Measurements from ENCODE around the gene NTNG2.

NTNG2 gene

GRCh38 chr9:132231019-132231701, 69.3 kb downstream of the NTNG2 start:
- Histone ChIP-seq H3K9me3 (ENCODE audit: control insufficient read depth in 2 of 2, low read length in 2 of 2) (no peaks in the 10 kb centered on the region), H3K4me1 (ENCODE audit: control insufficient read depth in 2 of 2, insufficient read depth in 2 of 2, low read length in 2 of 2) (no peaks in the 10 kb centered on the region), H3K4me3 (ENCODE audit: low read length in 2 of 2) (no peak overlapping the region), H3K9ac (ENCODE audit: low read depth in 1 of 2, low read length in 2 of 2) (no peak overlapping the region), H3K27me3 (ENCODE audit: control insufficient read depth in 2 of 2, insufficient read depth in 2 of 2, low read length in 2 of 2) (peaks cover 0 to 5% of the 10 kb centered on the region in 2 donors), H3K36me3 (ENCODE audit: control insufficient read depth in 2 of 2, insufficient read depth in 2 of 2, low read length in 2 of 2) (no peaks in the 10 kb centered on the region), H3K27ac (ENCODE audit: low read depth in 2 of 2, low read length in 2 of 2) (no peak overlapping the region)

GRCh38 chr9:132232522-132232921, 70.7 kb downstream of the NTNG2 start:
- Histone ChIP-seq H3K9ac (ENCODE audit: low read depth in 1 of 2, low read length in 2 of 2) (no peak overlapping the region), H3K9me3 (ENCODE audit: control insufficient read depth in 2 of 2, low read length in 2 of 2) (no peaks in the 10 kb centered on the region), H3K27me3 (ENCODE audit: control insufficient read depth in 2 of 2, insufficient read depth in 2 of 2, low read length in 2 of 2) (peaks cover 0 to 10% of the 10 kb centered on the region in 2 donors), H3K4me1 (ENCODE audit: control insufficient read depth in 2 of 2, insufficient read depth in 2 of 2, low read length in 2 of 2) (no peaks in the 10 kb centered on the region), H3K4me3 (ENCODE audit: low read length in 2 of 2) (no peak overlapping the region), H3K27ac (ENCODE audit: low read depth in 2 of 2, low read length in 2 of 2) (no peak overlapping the region), H3K36me3 (ENCODE audit: control insufficient read depth in 2 of 2, insufficient read depth in 2 of 2, low read length in 2 of 2) (no peaks in the 10 kb centered on the region)

- no peak overlapping the region for H3K9ac ChIP-seq (ENCODE audit: low read depth in 1 of 2, low read length in 2 of 2)
- H3K9me3 ChIP-seq (ENCODE audit: control insufficient read depth in 2 of 2, low read length in 2 of 2) = no peaks in the 10 kb centered on the region
- no peak overlapping the region for H3K4me3 ChIP-seq (ENCODE audit: low read length in 2 of 2)
- no peaks in the 10 kb centered on the region for H3K36me3 ChIP-seq (ENCODE audit: control insufficient read depth in 2 of 2, insufficient read depth in 2 of 2, low read length in 2 of 2)
- H3K27ac ChIP-seq (ENCODE audit: low read depth in 2 of 2, low read length in 2 of 2) = no peak overlapping the region
- H3K4me1 ChIP-seq (ENCODE audit: control insufficient read depth in 2 of 2, insufficient read depth in 2 of 2, low read length in 2 of 2) = no peaks in the 10 kb centered on the region
- H3K27me3 ChIP-seq (ENCODE audit: control insufficient read depth in 2 of 2, insufficient read depth in 2 of 2, low read length in 2 of 2) = peaks cover 0 to 10% of the 10 kb centered on the region in 2 donors
These were observed 71.3 kb downstream of the NTNG2 start for GRCh38 chr9:132233138-132233537.

- H3K4me3 ChIP-seq (ENCODE audit: low read length in 2 of 2) = no peak overlapping the region
- no peaks in the 10 kb centered on the region for H3K36me3 ChIP-seq (ENCODE audit: control insufficient read depth in 2 of 2, insufficient read depth in 2 of 2, low read length in 2 of 2)
- H3K4me1 ChIP-seq (ENCODE audit: control insufficient read depth in 2 of 2, insufficient read depth in 2 of 2, low read length in 2 of 2) = no peaks in the 10 kb centered on the region
- no peaks in the 10 kb centered on the region for H3K9me3 ChIP-seq (ENCODE audit: control insufficient read depth in 2 of 2, low read length in 2 of 2)
- no peak overlapping the region for H3K27ac ChIP-seq (ENCODE audit: low read depth in 2 of 2, low read length in 2 of 2)
- peaks cover 0 to 10% of the 10 kb centered on the region in 2 donors for H3K27me3 ChIP-seq (ENCODE audit: control insufficient read depth in 2 of 2, insufficient read depth in 2 of 2, low read length in 2 of 2)
- no peak overlapping the region for H3K9ac ChIP-seq (ENCODE audit: low read depth in 1 of 2, low read length in 2 of 2)
These were observed 72.7 kb downstream of the NTNG2 start for GRCh38 chr9:132234535-132234934.

GRCh38 chr9:132235125-132235524, 73.3 kb downstream of the NTNG2 start:
- no peak overlapping the region for H3K4me3 ChIP-seq (ENCODE audit: low read length in 2 of 2)
- peaks cover 0 to 8% of the 10 kb centered on the region in 2 donors for H3K27me3 ChIP-seq (ENCODE audit: control insufficient read depth in 2 of 2, insufficient read depth in 2 of 2, low read length in 2 of 2)
- no peaks in the 10 kb centered on the region for H3K36me3 ChIP-seq (ENCODE audit: control insufficient read depth in 2 of 2, insufficient read depth in 2 of 2, low read length in 2 of 2)
- H3K4me1 ChIP-seq (ENCODE audit: control insufficient read depth in 2 of 2, insufficient read depth in 2 of 2, low read length in 2 of 2) = no peaks in the 10 kb centered on the region
- H3K27ac ChIP-seq (ENCODE audit: low read depth in 2 of 2, low read length in 2 of 2) = no peak overlapping the region
- H3K9ac ChIP-seq (ENCODE audit: low read depth in 1 of 2, low read length in 2 of 2) = no peak overlapping the region
- no peaks in the 10 kb centered on the region for H3K9me3 ChIP-seq (ENCODE audit: control insufficient read depth in 2 of 2, low read length in 2 of 2)

- no peak overlapping the region for H3K9ac ChIP-seq (ENCODE audit: low read depth in 1 of 2, low read length in 2 of 2)
- no peak overlapping the region for H3K27ac ChIP-seq (ENCODE audit: low read depth in 2 of 2, low read length in 2 of 2)
- H3K4me1 ChIP-seq (ENCODE audit: control insufficient read depth in 2 of 2, insufficient read depth in 2 of 2, low read length in 2 of 2) = peaks cover 0 to 5% of the 10 kb centered on the region in 2 donors
- H3K27me3 ChIP-seq (ENCODE audit: control insufficient read depth in 2 of 2, insufficient read depth in 2 of 2, low read length in 2 of 2) = peaks cover 0 to 8% of the 10 kb centered on the region in 2 donors
- no peak overlapping the region for H3K4me3 ChIP-seq (ENCODE audit: low read length in 2 of 2)
- H3K9me3 ChIP-seq (ENCODE audit: control insufficient read depth in 2 of 2, low read length in 2 of 2) = no peaks in the 10 kb centered on the region
- no peaks in the 10 kb centered on the region for H3K36me3 ChIP-seq (ENCODE audit: control insufficient read depth in 2 of 2, insufficient read depth in 2 of 2, low read length in 2 of 2)
These were observed 74.2 kb downstream of the NTNG2 start for GRCh38 chr9:132235894-132236661.

GRCh38 chr9:132236662-132237311, 74.9 kb downstream of the NTNG2 start:
- H3K27me3 ChIP-seq (ENCODE audit: control insufficient read depth in 2 of 2, insufficient read depth in 2 of 2, low read length in 2 of 2) = peaks cover 0 to 8% of the 10 kb centered on the region in 2 donors
- H3K9me3 ChIP-seq (ENCODE audit: control insufficient read depth in 2 of 2, low read length in 2 of 2) = no peaks in the 10 kb centered on the region

GRCh38 chr9:132237481-132237880, 75.6 kb downstream of the NTNG2 start:
- peaks cover 2 to 9% of the 10 kb centered on the region in 2 donors for H3K4me1 ChIP-seq (ENCODE audit: control insufficient read depth in 2 of 2, insufficient read depth in 2 of 2, low read length in 2 of 2)
- no peaks in the 10 kb centered on the region for H3K9me3 ChIP-seq (ENCODE audit: control insufficient read depth in 2 of 2, low read length in 2 of 2)
- peaks cover 2 to 8% of the 10 kb centered on the region in 2 donors for H3K27me3 ChIP-seq (ENCODE audit: control insufficient read depth in 2 of 2, insufficient read depth in 2 of 2, low read length in 2 of 2)
- no peak overlapping the region for H3K9ac ChIP-seq (ENCODE audit: low read depth in 1 of 2, low read length in 2 of 2)
- no peaks in the 10 kb centered on the region for H3K36me3 ChIP-seq (ENCODE audit: control insufficient read depth in 2 of 2, insufficient read depth in 2 of 2, low read length in 2 of 2)
- no peak overlapping the region for H3K4me3 ChIP-seq (ENCODE audit: low read length in 2 of 2)
- no peak overlapping the region for H3K27ac ChIP-seq (ENCODE audit: low read depth in 2 of 2, low read length in 2 of 2)

More at GRCh38 chr9:132236662-132237311, 74.9 kb downstream of the NTNG2 start:
- Histone ChIP-seq H3K36me3 (ENCODE audit: control insufficient read depth in 2 of 2, insufficient read depth in 2 of 2, low read length in 2 of 2) (no peaks in the 10 kb centered on the region), H3K9ac (ENCODE audit: low read depth in 1 of 2, low read length in 2 of 2) (no peak overlapping the region), H3K27ac (ENCODE audit: low read depth in 2 of 2, low read length in 2 of 2) (no peak overlapping the region), H3K4me1 (ENCODE audit: control insufficient read depth in 2 of 2, insufficient read depth in 2 of 2, low read length in 2 of 2) (peaks cover 2 to 8% of the 10 kb centered on the region in 2 donors), H3K4me3 (ENCODE audit: low read length in 2 of 2) (no peak overlapping the region)

GRCh38 chr9:132238026-132238972, 76.4 kb downstream of the NTNG2 start:
- Histone ChIP-seq H3K4me3 (ENCODE audit: low read length in 2 of 2) (no peak overlapping the region), H3K9ac (ENCODE audit: low read depth in 1 of 2, low read length in 2 of 2) (no peak overlapping the region), H3K36me3 (ENCODE audit: control insufficient read depth in 2 of 2, insufficient read depth in 2 of 2, low read length in 2 of 2) (no peaks in the 10 kb centered on the region), H3K27me3 (ENCODE audit: control insufficient read depth in 2 of 2, insufficient read depth in 2 of 2, low read length in 2 of 2) (peaks cover 5 to 8% of the 10 kb centered on the region in 2 donors), H3K27ac (ENCODE audit: low read depth in 2 of 2, low read length in 2 of 2) (no peak overlapping the region), H3K4me1 (ENCODE audit: control insufficient read depth in 2 of 2, insufficient read depth in 2 of 2, low read length in 2 of 2) (peaks cover 2 to 9% of the 10 kb centered on the region in 2 donors), H3K9me3 (ENCODE audit: control insufficient read depth in 2 of 2, low read length in 2 of 2) (no peaks in the 10 kb centered on the region)

Measured in mucosa of rectum (tissue), 2 donors.